Bone marrow (tissue), 2 donors: ENCODE measurements around the gene CD96.
"Not testable (repeated sequence)": the region's sequence is repeated elsewhere in the genome, so short reads cannot be mapped to it uniquely, and the experiment has no call there.

Source experiments
- DNase-seq, 2 donors: peaks; one replicate each; lab custom pipeline; 2025; lab: John Stamatoyannopoulos, UW

The CD96 gene

GRCh38 chr3:111541911-111542483, at the start of gene CD96:
TSS of gene CD96 (plus strand) at chr3:111542197. CDS start at chr3:111542249, 52 bp downstream.
- no peak for DNase-seq

- DNase-seq = no peak
These were observed 48.7 kb upstream of the CD96 start for GRCh38 chr3:111493276-111493675.

GRCh38 chr3:111496894-111497559, 45.0 kb upstream of the CD96 start:
- DNase-seq = no peak

- no peak for DNase-seq
These were observed 44.0 kb upstream of the CD96 start for GRCh38 chr3:111498022-111498421.

- DNase-seq = no peak
These were observed 35.6 kb upstream of the CD96 start for GRCh38 chr3:111506435-111506834.

GRCh38 chr3:111509308-111509707, 32.7 kb upstream of the CD96 start:
- DNase-seq = no peak

GRCh38 chr3:111517801-111518200, 24.2 kb upstream of the CD96 start:
- DNase-seq = no peak

- no peak for DNase-seq
These were observed 22.7 kb upstream of the CD96 start for GRCh38 chr3:111519178-111519855.

GRCh38 chr3:111521891-111522290, 20.1 kb upstream of the CD96 start:
- no peak for DNase-seq

GRCh38 chr3:111524486-111524885, 17.5 kb upstream of the CD96 start:
- not testable (repeated sequence) for DNase-seq

- DNase-seq = no peak
These were observed 10.6 kb upstream of the CD96 start for GRCh38 chr3:111531446-111531845.

- no peak for DNase-seq
These were observed 7.3 kb upstream of the CD96 start for GRCh38 chr3:111534701-111535100.

- DNase-seq = no peak
These were observed 3.9 kb upstream of the CD96 start for GRCh38 chr3:111538111-111538510.

GRCh38 chr3:111538681-111539083, 3.3 kb upstream of the CD96 start:
- no peak for DNase-seq

GRCh38 chr3:111539351-111540331, 2.4 kb upstream of the CD96 start:
- DNase-seq = no peak

GRCh38 chr3:111541391-111541790, 606 bp upstream of the CD96 start:
- DNase-seq = no peak

- no peak for DNase-seq
These were observed 759 bp downstream of the CD96 start for GRCh38 chr3:111542611-111543300.

GRCh38 chr3:111545349-111545748, 3.4 kb downstream of the CD96 start:
- no peak for DNase-seq

GRCh38 chr3:111547631-111548030, 5.6 kb downstream of the CD96 start:
- no peak for DNase-seq

- DNase-seq = no peak
These were observed 6.1 kb downstream of the CD96 start for GRCh38 chr3:111548092-111548491.

GRCh38 chr3:111548756-111549155, 6.8 kb downstream of the CD96 start:
- DNase-seq = no peak

- DNase-seq = not testable (repeated sequence)
These were observed 19.9 kb downstream of the CD96 start for GRCh38 chr3:111561902-111562301.
